Ishikawa (cell line): Measurements from ENCODE around the gene TMEM129.

Experiments
- CEBPB ChIP-seq: IDR thresholded peaks from 2 replicates; pipeline ENCODE4 v1.6.1; 2012
- CREB1 ChIP-seq: IDR thresholded peaks from 2 replicates; pipeline ENCODE4 v1.6.1; 2012; ENCODE audit warnings: low read depth
- EGR1 ChIP-seq: IDR thresholded peaks from 2 replicates; pipeline ENCODE4 v1.6.1; 2012
- EP300 ChIP-seq: IDR thresholded peaks from 2 replicates; pipeline ENCODE4 v1.6.1; 2012; ENCODE audit warnings: borderline replicate concordance
- FOXM1 ChIP-seq: IDR thresholded peaks from 2 replicates; pipeline ENCODE4 v1.6.1; 2012; ENCODE audit warnings: low read depth, borderline replicate concordance
- NFIC ChIP-seq: IDR thresholded peaks from 2 replicates; pipeline ENCODE4 v1.6.1; 2012
- RAD21 ChIP-seq: IDR thresholded peaks from 2 replicates; pipeline ENCODE4 v1.6.1; 2012; ENCODE audit warnings: low read depth
- TAF1 ChIP-seq: IDR thresholded peaks from 2 replicates; pipeline ENCODE4 v1.6.1; 2012; ENCODE audit warnings: low read depth, mild to moderate bottlenecking
- TCF12 ChIP-seq: IDR thresholded peaks from 2 replicates; pipeline ENCODE4 v1.6.1; 2012; ENCODE audit warnings: low read depth
- TEAD4 ChIP-seq: IDR thresholded peaks from 2 replicates; pipeline ENCODE4 v1.6.1; 2012
- YY1 ChIP-seq: IDR thresholded peaks from 2 replicates; pipeline ENCODE4 v1.6.1; 2012; ENCODE audit warnings: low read depth
- ZBTB7A ChIP-seq: IDR thresholded peaks from 2 replicates; pipeline ENCODE4 v1.6.1; 2012; ENCODE audit warnings: low read depth
- TF ChIP-seq, protein P1 (sequence below): IDR thresholded peaks from 2 replicates; pipeline ENCODE4 v1.6.1; 2012
- TF ChIP-seq, protein P2 (sequence below): IDR thresholded peaks from 2 replicates; pipeline ENCODE4 v1.6.1; 2012
- TF ChIP-seq, protein P3 (sequence below): IDR thresholded peaks from 2 replicates; pipeline ENCODE4 v1.6.1; 2012; ENCODE audit warnings: low read depth, mild to moderate bottlenecking

Gene TMEM129

DNA sequence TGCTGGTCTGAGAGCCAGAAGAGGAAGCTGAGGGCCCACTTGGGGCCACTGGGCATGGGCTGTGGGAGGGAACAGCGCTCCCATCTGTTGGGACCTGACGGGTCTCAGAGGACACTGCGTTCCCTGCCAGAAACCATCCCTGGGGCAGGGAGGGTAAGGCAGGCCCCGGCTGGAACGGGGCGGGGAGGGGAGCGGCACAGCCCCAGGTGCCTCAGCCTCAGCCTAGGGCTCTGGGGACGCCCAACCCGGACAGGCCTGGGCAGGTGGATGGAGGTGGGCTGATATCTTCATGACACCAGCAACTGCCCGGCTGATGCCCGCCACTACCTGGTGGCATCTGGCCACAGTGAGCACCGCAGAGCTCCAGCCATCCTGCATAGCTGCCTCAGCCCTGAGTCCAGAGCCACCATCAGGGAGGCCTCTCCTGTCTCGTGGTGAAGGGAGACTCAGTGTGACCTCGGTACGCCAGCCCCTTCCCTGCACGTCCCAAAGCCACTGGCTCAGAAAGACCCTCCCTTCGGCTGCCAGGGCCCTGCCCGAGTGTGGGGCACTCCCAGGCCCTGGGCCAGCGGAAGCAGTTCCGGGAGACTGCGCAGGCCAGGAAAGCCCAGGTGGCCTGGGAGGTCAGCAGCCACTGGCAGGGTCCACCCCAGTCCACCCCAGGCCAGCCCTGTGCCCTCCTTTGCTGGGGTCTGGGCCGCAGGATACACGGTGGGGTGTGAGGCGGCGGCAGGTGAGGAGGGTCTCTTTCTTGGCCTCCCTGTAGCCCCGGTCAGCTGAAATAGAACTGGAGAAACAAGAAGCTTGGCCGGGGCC lies 37.4 kb upstream of the TMEM129 start:
- no peak for TF ChIP-seq FOXM1
- TF ChIP-seq, protein P1, sequence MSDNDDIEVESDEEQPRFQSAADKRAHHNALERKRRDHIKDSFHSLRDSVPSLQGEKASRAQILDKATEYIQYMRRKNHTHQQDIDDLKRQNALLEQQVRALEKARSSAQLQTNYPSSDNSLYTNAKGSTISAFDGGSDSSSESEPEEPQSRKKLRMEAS = no peak
- TF ChIP-seq CREB1 = no peak

DNA sequence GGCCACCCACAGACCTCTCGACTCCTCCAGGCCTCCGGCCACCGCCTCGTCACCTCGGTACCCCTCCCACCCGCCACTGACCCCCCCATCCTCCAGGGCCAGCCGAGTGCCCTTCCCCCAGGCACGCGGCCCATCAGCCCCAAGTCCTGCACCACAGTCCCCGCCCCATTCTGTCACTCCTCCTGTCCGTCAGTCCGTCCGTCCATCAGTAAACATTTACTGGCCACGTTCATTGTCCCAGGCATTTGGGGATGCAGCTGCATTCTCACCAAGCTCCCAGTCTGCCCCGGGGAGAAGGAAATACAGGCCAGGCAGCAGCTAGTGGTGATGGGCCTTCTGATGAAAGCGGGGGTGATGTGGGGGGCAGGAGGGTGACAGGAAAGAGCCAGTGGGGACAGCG lies 36.7 kb upstream of the TMEM129 start:
- no peak for TF ChIP-seq TCF12
- TF ChIP-seq NFIC = no peak
- TF ChIP-seq YY1 = no peak
- no peak for TF ChIP-seq TEAD4

DNA sequence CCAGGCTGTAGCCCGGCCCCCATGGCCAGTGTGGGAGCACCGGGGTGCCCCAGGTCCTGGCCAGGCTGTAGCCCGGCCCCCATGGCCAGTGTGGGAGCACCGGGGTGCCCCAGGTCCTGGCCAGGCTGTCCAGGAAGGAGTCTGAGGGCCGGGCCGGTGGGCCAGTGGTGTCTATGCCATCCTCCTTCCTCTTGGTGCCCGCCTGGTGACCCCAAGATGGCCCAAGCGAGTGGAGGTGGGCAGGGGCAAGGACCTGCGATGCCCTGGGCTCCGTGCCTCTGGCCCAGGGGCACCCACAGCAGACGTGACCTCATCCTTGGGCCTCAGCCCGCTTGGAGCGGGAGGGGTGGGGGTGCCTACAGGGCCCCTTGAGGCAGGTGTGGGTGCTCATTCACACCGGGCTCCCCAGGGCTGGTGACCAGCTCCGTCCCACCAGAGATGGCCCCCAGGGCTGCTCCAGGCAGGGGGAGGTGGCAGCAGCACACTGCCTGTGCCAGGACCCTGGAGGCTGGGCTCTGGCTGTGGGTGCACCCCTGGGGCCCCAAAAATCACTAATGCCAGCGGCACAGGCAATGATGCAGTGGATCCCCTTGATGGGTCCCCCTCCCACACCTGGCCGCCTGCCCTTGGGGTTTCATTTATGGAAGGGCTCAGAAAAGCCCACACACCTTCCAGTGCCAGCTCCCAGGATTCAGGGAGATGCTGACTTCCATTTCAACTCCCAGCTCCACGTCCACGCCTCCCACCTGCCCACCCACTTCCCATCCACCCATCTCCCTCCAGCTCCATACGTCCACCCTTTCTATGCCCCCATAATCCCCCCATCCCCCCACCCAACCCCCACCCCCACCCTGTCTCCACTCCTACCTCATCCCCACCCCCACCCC lies 36.0 kb upstream of the TMEM129 start:
- TF ChIP-seq, protein P2, sequence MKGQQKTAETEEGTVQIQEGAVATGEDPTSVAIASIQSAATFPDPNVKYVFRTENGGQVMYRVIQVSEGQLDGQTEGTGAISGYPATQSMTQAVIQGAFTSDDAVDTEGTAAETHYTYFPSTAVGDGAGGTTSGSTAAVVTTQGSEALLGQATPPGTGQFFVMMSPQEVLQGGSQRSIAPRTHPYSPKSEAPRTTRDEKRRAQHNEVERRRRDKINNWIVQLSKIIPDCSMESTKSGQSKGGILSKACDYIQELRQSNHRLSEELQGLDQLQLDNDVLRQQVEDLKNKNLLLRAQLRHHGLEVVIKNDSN = no peak
- TF ChIP-seq FOXM1 (no peak), EP300 (no peak), YY1 (no peak), CEBPB (no peak), TEAD4 (no peak), CREB1 (no peak), TAF1 (no peak), EGR1 (no peak), NFIC (no peak), ZBTB7A (no peak), RAD21 (no peak), TCF12 (no peak)
- TF ChIP-seq, protein P1 = no peak
- TF ChIP-seq, protein P3, sequence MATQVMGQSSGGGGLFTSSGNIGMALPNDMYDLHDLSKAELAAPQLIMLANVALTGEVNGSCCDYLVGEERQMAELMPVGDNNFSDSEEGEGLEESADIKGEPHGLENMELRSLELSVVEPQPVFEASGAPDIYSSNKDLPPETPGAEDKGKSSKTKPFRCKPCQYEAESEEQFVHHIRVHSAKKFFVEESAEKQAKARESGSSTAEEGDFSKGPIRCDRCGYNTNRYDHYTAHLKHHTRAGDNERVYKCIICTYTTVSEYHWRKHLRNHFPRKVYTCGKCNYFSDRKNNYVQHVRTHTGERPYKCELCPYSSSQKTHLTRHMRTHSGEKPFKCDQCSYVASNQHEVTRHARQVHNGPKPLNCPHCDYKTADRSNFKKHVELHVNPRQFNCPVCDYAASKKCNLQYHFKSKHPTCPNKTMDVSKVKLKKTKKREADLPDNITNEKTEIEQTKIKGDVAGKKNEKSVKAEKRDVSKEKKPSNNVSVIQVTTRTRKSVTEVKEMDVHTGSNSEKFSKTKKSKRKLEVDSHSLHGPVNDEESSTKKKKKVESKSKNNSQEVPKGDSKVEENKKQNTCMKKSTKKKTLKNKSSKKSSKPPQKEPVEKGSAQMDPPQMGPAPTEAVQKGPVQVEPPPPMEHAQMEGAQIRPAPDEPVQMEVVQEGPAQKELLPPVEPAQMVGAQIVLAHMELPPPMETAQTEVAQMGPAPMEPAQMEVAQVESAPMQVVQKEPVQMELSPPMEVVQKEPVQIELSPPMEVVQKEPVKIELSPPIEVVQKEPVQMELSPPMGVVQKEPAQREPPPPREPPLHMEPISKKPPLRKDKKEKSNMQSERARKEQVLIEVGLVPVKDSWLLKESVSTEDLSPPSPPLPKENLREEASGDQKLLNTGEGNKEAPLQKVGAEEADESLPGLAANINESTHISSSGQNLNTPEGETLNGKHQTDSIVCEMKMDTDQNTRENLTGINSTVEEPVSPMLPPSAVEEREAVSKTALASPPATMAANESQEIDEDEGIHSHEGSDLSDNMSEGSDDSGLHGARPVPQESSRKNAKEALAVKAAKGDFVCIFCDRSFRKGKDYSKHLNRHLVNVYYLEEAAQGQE = no peak

DNA sequence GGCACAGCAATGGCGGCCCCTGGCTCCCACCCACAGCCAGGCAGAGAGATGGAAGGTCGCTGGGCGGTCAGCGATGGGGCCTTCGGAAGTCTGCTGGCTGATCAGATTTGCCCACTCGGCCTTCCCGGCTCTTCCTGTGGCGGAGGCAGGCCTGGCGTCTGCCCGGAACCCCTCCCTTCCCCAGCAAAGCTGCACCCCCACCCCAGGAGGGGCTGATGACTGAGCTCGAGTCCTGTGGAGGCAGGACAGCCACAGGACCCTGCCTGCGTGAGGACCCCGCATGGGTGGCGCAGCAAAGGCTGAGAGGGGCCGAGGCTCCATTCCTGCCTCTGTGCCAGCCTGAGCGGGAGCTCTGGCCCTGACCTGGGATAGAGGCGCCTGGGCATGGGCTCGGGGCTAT lies 35.0 kb upstream of the TMEM129 start:
- TF ChIP-seq FOXM1 = no peak
- TF ChIP-seq, protein P1 = no peak
- no peak for TF ChIP-seq CEBPB
- no peak for TF ChIP-seq TAF1
- no peak for TF ChIP-seq NFIC
- no peak for TF ChIP-seq TCF12
- TF ChIP-seq YY1 = no peak
- no peak for TF ChIP-seq ZBTB7A
- TF ChIP-seq TEAD4 = no peak
- no peak for TF ChIP-seq EGR1
- TF ChIP-seq CREB1 = no peak
- TF ChIP-seq, protein P3 = no peak
- no peak for TF ChIP-seq EP300
- TF ChIP-seq RAD21 = no peak
- TF ChIP-seq, protein P2 = no peak

DNA sequence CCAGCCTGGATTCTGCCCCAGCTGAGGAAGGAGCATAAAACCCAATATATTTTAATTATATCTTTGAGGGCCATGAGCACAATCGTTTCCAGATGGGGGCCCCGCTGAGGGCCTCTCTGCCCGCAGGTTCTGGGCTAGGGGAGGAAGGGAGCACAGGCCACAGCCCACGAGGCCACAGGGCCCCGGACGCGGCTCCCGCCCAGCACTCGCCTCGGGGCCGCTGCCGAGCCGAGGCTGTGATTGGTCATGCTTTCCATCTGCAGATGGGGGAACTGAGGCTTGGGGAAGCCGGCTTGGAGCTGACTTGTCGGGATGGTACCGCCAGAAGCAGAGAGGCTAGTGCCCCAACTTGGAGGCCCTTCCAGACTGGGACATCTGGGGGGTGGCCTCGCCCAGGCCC lies 34.2 kb upstream of the TMEM129 start:
- TF ChIP-seq EGR1 = no peak
- TF ChIP-seq TAF1 = no peak
- no peak for TF ChIP-seq RAD21
- TF ChIP-seq TCF12 = no peak
- TF ChIP-seq ZBTB7A = no peak
- no peak for TF ChIP-seq TEAD4
- no peak for TF ChIP-seq FOXM1
- no peak for TF ChIP-seq CREB1
- TF ChIP-seq, protein P2 = no peak
